ENCODE results near the gene PRMT1.

DNA sequence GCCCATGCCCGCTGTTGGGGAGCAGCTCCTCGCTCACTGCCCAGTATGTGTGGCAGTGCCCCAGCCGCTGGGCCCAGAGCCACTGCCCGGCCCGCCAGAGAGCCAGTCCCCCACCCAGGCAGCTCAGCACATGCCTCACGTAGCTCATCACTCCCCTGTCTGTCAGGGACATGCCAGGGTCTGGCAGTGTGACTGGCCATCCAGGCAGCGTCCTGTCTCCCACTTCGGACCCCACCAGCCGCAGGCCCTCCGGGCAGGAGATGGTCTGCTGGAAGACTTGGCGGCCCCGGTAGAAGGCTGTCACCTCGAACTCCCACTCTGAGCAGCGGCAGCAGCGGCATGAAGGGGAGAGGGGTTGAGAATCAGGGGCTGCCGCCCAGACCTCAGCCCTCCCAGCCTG, 15.1 kb upstream of the PRMT1 start:
- no peak for TF ChIP-seq POLR2A (IDR thresholded peaks at IDR 0.05)
- no peak for TF ChIP-seq CTCF (IDR thresholded peaks at IDR 0.05)
